Measurements from ENCODE around the gene MC3R.

DNA sequence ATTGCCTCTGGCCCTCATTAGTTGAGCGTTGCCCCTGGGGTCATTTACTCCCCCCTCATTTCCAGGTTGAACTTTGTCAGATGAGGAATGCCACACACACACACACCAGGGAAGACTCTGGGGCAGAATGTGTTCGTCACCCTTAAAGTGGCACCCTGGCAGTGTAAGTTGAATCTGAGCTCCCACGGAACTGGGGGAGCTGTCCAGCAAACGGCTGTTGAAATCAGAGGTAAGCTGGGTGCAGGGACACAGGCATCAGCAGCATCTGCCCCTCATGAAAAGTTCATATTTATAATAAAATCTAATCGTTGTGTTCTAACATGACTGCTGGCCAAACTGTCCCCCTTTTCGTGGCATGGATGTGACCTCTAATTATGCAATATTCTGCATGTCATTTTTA, 4.3 kb upstream of the MC3R start:
- no peak for TF ChIP-seq POLR2AphosphoS5 (IDR thresholded peaks at IDR 0.05; ENCODE audit: low read depth, low read length)
- TF ChIP-seq TAF1 (IDR thresholded peaks at IDR 0.05; ENCODE audit: low read depth, low read length) = no peak
- TF ChIP-seq POLR2A (IDR thresholded peaks at IDR 0.05; ENCODE audit: low read depth, low read length) = no peak
